T-helper 2 cell treated with Interferon-gamma antibody and Interleukin-4, amounts not matched to agents 100 ng/mL and 5 ng/mL, for 36 hours (primary cell): ENCODE results near the gene TM9SF2. TPM values are rescaled to one million over a fixed set of nuclear protein-coding genes. Genes with fewer than 3 reads are reported as not detected.

Experiments used
- intact Hi-C: fragments of 100-400 bp; cut with micrococcal nuclease; formaldehyde crosslinking; loops from one replicate; pipeline ENCODE4 v1.15.1; 2023
- total RNA-seq: library from RNA; stranded (reverse); gene quantifications from 2 replicates; pipeline ENCODE4 v1.2.3, GENCODE V29; 2022

The TM9SF2 gene
- total RNA-seq, 1 donor from 2014 or later, result 84.8 TPM

DNA sequence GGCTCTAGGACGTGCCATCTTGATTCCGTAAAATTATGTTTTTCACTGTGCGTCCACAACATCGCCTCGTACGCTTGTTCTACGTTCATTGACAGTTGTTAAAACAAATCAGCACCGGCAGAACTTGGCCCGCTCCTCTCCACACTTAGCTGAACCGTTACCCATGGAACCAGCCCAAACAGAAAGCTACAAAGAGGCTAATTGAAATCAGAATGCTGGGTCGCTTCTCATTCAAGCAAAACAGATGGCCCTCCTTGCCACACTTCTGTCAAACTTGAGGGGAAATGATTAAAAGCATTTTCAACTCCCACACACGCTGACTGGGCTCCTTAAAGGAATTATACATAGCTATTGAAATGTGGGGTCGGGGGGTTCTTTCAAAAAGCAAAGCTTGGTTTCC lies 71.6 kb downstream of the TM9SF2 start:
- intact Hi-C loops, result no loop called here

DNA sequence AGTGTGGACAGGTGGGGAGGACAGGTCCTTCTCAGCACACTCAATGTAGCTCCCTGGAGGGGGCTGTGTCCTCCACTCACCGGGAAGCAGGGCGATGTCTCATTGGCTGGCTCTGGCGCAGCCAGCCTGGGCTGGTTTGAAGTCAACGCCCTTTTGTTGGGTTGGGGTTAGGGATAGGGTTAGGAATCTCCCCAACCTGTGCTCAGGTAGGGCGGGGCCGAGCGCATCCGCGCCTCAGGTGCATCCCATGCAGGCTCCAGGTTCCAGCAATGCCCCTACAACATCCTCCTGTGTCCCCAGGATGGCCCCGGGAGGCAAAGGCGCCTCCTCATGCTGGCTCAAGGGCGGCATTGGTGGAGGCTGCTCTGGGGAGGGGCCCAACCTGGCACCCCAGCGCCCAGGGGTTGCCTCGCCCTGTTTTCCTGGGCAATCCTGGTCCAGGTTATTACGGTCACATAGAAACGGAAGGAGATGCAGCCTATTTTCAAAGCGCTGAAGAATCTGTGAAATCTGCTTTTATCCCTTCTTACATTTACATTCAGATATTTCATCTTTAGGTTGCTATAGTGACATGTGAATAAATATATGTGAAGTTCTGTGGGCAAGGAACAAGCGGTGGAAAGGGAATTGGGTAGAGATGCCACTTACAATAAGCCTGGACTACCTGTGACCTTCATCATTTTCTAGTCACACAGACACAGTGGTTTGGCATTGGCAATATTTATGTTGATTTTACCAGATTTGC lies 74.3 kb downstream of the TM9SF2 start:
- intact Hi-C loops, result no loop called here

DNA sequence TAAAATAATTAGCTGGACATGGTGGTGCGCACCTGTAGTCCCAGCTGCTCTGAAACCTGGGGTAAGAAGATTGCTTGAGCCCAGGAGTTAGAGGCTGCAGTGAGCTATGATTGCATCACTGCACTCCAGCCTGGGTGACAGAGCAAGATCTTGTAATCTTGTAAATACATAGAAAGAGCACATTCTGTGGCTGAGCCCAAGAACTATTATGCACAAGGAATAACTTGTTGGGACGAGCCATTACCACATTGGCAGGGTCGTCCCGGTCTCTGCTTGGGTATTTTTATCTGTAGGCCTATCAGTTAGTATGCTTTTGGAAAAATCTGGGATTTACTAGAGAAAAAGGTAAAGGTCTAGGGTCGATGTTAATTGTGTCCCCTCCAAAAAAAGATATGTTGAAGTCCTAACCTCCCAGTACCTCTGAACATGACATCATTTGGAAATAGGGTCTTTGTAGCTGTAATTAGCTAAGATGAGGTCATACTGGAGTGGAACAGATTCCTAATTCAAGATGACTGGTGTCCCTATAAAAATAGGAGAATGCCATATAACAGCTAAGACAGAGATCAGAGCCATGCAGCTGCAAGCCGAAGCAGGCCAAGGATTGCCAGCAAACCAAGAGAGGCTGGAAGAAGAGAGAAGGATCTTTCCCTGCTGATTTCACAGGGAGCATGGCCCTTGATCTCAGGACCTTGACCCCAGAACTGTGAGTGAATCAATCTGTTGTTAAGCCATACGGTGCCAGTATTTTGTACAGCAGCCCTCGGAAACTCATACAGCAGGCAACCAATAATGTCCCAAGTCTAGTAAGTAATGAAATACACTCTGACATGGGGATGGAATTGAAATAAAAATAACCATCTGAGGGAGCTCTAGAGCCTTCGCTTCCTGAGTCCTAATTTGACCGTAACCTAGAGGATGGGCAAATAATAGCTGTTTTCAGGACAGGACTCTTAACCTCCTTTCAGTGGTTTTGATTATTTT lies 77.0 kb downstream of the TM9SF2 start:
- intact Hi-C loops, result no loop called here

DNA sequence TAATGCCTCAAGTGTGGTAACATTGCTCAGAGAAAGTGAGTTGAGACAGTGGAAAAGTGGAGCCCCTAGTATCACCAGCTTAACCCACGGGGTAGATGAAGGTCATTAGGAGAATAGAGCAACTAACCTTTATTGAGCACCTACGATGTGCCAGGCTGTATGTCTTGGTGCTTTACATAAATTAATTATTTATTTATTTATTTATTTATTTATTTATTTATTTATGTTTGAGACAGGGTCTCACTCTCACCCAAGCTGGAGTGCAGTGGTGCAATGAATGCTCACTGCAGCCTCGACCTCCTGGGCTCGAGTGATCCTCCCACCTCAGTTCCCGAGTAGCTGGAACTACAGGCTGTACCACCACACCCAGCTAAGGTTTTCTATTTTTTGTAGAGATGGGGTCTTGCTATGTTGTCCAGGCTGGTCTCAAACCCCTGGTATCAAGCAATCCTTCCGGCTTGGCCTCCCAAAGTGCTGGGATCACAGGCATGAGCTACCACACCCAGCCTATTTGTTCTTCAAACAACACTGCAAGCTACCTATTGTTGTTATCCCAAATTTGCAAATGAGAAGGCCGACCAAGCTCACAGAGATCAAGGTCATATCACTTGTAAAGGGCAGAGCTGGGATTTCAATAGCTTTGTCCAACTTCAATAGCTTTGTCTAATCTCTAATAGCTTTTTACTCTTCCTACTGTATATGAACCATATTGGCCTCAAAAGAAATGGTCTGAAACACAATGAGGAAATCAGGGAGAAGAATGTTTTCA lies 79.4 kb downstream of the TM9SF2 start:
- intact Hi-C loops, result no loop called here

DNA sequence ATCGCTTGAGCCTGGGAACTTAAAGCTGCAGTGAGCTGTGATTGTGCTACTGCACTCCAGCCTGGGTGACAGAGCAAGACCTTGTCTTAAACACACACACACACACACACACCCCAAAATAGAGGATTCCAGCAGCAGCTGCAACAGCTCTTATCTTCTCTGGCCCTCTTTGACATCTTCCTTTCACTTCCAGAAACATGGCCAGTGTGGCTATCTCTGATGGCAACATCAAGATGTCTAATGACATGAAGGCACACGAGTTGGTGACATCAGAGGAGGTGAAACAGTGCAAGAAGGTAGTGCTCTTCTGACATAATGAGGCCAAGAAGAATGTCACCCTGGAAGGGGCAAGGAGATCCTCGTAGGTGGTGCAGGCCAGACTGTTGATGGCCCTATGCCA lies 81.2 kb downstream of the TM9SF2 start:
- intact Hi-C loops, result no loop called here

DNA sequence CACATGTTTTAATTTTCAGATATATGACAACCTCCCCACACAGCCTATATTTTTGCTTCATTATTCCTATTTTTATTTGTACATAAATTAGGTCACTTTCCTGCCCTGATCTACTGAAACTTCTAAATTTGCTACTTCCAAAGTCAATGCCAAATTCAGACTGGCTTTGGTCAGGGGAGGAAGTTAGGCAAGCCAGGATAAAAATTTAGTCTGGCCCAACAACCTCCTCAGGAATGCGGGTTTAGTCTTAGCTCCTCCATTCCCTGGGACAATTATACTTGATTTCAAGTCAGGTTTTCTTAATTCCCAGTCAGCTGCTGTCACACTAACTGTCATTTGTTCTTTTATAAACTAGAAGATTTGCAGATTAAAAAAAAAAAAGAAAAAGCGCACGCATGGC lies 84.3 kb downstream of the TM9SF2 start:
- intact Hi-C loops, result no loop called here

DNA sequence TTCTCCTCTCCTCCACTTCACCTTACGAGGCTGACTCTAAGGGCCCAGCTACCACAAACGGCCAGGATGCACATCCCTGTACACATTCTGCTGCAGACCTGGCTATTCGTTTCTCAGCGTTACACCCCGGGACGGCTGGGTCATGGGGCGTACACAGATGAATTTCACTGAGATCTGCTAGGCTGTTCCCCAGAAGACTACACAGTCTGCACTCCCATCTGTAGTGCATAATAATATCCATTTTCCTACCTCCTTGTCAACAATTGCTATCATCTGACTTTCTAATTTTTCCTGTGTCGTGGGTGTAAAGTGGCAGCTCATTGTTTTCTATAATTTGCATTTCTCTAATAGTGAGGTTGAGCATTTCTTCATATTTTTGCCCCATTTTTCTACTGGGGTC lies 85.7 kb downstream of the TM9SF2 start:
- intact Hi-C loops, result no loop called here

DNA sequence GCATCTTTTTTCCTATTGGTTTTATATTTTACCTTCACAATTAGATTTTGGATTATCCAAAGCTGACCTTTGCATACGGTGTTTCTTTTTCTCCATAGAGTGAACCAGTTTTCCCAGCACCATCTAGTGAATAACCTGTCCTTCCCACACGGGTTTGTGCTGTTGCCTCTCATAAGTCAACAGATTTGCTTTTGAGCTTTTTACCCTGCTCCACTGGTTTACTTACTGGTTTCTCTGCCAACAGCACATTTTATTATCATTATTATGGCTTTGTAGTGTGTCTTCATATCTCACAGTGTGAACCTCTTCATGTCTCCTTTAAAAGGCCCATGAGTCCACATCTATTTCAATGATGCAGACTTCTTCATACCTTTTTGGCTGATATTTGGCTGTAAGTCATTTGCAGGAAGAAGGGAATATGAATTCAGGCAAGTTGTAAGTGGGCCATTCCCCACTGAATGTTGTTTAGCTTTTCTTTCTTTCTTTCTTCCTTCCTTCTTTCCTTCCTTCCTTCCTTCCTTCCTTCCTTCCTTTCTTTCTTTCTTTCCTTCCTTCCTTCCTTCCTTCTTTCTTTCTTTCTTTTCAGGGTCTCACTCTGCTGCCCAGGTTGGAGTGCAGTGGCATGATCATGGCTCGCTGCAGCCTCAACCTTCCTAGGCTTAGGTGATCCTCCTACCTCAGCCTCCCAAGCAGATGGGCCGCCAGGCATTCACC lies 86.8 kb downstream of the TM9SF2 start:
- intact Hi-C loops, result no loop called here

DNA sequence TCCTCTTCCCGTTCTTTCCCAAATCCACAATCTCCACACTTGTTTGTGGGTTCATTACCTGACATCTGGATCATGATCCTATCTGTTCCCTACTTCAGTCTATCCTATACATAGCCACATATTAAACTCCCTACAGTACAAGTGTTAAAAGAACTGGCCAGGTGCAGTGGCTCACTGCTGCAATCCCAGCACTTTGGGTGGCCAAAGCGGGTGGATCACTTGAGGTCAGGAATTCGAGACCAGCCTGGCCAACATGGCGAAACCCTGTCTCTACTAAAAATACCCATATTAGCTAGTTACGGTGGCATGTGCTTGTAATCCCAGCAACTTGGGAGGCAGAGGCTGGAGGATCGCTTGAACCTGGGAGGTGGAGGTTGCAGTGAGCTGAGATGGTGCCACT lies 88.3 kb downstream of the TM9SF2 start:
- intact Hi-C loops, result no loop called here

DNA sequence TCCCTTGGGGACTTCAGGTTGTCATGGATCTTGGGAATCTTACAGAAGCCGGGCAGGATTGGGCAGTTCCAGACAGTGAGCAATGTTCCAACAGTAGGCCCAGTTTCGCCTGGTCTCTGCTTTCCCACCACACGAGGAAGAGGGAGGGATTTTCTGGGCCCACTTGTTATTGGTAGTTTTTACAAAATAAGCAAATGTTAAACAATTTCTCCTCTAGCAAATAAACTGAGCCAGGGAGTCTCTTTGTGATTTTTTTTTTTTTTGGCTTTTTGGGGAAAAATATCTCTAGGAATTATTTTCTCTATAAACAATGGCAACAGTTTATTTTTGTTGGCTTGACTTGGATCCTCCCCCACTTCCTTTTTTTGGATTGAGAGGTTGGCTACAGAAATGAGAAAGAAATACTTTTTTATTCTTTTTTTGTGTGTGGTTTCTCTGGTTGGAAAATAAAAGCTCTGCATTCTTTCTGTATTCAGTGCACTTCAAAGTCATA lies 89.3 kb downstream of the TM9SF2 start:
- intact Hi-C loops, result no loop called here

DNA sequence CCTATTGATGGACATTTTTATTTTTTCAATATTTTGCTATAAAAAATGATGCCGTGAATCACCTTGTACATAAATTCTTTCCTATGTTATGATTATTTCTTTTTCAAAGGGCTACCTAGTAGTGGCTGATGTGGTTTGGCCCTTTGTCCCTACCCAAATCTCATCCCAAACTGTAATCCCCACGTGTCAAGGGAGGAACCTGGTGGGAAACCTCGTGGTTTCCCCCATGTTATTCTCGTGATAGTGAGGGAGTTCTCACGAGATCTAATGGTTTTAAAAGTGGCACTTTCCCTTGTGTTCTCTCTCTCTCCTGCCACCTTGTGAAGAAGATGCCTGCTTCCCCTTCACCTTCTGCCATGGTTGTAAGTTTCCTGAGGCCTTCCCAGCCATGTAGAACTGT lies 94.9 kb downstream of the TM9SF2 start:
- intact Hi-C loops, result no loop called here

DNA sequence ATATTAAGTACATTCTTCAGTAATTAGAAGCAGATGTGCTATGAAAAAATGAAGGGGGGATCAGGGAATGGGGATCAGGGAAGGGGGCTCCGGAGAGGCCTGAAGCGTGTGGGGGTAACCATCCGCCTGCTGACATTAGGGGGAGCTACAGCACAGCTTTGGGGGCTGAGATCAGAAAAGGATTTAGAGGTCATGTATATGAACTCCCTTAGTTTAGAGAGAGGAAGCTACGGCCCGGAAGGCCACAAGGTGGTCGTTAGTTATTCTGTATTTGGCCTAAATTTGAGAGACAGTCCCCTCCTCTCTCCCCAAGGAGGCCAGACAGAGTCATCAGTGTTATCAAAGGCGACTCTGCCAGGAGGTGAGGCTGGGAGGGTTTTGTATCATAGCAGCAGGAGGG lies 99.0 kb downstream of the TM9SF2 start:
- intact Hi-C loops, result no loop called here

DNA sequence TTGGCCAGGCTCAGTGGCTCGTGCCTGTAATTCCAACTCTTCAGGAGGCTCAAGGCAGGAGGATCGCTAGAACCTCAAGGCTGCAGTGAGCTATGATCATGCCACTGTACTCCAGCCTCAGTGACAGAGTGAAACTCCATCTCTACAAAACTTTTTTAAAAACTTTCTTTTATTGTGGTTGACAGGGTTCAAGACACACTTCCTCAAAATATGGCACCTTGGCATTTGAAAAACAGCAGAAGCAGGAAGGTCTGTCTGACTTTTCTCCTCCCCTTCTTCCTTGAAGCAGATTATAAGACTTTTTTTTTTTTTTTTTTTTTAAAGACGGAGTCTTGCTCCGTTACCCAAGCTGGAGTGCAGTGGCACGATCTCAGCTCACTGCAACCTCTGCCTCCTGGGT lies 100.3 kb downstream of the TM9SF2 start:
- intact Hi-C loops, result no loop called here

DNA sequence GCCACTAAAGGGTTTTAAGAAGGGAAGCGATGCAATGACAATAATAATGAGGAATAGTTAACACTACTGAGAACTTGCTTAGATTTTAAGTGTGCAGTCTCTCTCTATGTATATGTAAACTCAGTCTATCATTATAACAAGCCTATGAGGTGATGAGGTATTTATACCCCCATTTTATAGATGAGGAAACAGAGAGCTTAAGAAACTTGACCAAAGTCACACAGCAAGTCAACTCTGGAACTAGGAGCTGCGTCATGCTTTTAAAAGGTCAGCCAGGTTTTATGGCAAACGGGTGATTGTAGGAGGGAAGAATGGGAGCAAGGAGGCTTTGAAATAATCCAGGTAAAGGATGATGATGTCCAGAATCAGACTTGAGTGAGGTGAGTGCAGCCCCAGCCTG lies 103.4 kb downstream of the TM9SF2 start:
- intact Hi-C loops, result loop anchor here (5.0 kb wide), 2 partner anchors 322 to 402 kb away; partner anchors contain the start of gene UBAC2

DNA sequence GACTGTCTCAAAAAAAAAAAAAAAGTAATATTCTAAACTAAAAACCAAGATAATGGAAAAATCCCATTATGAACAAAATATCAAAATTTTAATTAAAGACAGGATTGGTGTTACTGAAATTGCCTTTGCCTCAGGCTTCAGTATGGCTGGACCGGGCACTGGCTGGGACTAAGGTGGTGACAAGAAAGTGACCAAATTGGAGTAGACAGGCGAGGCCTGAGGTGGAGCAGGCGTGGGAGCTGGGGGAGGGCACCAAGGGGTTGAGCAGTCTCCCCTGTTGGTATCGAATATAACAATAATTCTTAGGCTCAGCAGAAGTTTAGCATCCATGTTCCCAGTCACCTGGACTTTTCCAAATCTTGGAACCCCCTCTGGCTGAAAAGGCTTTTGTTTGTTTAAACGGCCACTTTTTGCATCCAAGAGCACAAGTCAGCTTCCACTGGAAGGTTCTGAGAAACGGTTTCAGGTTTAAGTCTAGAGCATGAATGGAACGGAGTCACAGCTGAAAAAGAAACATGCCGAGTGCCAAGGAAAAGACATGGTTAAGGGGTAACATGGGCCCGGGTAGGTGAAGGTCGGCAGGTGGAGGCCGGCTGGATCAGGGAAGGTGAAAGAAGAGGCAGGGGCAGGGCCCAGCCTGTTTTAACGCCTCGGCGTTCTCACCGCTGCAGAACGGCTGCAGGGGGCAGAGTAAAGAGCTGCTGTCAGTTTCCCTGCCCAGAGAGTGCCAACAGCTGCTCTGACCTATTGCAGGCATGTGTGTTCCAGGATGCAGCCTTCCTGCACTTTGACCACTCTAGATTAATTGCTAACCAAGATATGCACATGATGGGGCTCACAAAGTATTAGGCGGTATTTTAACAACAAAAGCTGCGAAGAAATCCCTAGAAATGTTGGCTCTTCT lies 104.4 kb downstream of the TM9SF2 start:
- intact Hi-C loops, result loop anchor here (1.0 to 5.0 kb wide), 8 partner anchors 51 to 1070 kb away; partner anchors contain the start of gene UBAC2

DNA sequence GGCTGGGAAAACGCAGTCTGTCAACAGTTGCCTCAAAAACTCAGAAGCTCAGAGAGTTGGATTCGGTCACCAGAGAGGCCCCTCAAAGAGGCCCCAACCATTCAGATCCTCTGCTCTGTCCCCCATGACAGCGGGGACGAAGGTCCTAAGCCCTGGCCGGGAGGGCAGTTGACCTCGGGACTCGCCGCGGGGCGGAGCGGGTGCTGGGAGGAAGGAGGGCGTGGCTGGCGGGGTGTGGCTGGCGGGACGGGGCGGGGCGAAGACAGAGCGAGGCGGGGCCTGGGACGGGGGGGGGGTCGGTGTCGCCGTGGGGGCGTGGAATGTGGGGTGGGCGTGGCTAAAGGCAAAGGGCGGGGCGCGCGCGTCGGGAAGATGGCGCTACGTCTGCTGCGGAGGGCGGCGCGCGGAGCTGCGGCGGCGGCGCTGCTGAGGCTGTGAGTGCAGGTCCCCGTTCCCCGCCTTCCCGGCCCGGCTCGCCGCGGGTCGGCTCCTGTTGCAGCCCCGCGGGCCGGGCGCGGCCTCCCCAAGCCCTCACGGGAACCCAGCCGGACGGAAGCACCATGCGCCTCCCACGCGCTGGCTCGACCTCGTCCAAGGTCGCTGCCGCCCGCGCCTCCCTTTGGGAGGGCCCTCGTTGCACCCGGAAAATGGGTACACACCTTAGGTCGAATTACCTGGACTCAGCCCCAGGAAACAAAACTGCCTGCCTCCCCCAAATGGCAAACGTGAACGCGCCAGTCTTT lies 105.2 kb downstream of the TM9SF2 start, which contains the start of gene CLYBL:
Gene CLYBL, plus strand, starts transcription at position 367 of the 743 bp plus-strand sequence.
- intact Hi-C loops, result loop anchor here (1.0 to 5.0 kb wide), 8 partner anchors 50 to 1069 kb away; partner anchors contain the start of gene UBAC2

DNA sequence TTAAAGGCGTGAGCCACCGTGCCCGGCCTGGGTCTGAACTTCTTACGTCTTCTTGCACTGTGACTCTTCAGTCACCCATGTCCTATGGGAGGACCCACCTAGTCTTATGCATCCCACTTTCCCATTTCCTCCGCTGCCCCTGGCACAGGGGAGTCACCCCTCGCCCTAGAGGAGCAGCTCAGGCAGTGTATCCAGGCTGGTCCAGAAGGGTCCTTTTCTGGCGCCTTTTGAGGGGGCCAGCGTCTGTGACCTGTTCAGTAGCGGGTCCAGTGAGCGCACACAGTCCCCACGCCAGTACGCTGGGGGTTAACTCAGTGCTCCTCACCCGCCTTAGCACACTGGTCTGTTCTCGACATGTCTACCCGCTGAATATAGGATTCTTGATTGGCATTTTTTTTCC lies 107.1 kb downstream of the TM9SF2 start:
- intact Hi-C loops, result loop anchor here (5.0 kb wide), 2 partner anchors 326 to 406 kb away; partner anchors contain the start of gene UBAC2

DNA sequence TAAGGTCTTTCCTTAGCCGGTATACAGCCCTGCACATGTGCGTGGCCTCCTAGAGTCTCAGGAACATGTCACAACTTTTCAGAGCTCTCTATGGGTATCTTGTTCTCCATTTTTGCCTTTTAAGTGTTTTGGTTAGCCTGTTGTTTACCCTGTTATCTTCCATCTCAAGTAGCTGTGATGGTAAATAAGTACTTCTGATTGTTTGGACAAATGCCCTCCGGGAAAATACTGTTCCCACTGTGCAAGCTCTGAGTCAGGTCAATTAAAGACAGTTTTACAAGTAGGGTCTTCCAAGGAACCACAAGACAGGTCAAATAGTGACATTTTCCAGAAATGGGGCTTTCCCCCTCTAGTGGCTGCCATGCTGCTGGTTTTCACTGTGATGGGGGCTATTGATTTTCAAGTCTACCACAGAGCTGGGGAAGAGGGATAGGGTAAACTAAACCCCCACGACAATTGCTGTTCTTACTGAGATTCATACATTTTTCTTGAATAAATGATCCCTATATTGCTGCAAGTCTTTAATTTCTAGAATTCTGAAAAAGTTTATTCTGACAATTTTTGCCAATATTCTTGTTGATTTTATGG lies 109.5 kb downstream of the TM9SF2 start:
- intact Hi-C loops, result no loop called here
